Activated CD8-positive, alpha-beta T cell treated with anti-CD3 and anti-CD28 coated beads, Interleukin-2, amount 10 ng/mL, durations not matched to agents 7 days and 5 days (primary cell): ENCODE results near the gene SPINDOC. TPM values are rescaled to one million over a fixed set of nuclear protein-coding genes. Genes with fewer than 3 reads are reported as not detected.
"Not testable (repeated sequence)": the region's sequence is repeated elsewhere in the genome, so short reads cannot be mapped to it uniquely, and the experiment has no call there.

Experiments used
- ATAC-seq: fragments of 150-1000 bp; cut with Tn5 transposase; one replicate; pipeline ENCODE4 v1.10.0; 2021; ENCODE audit warnings: moderate library complexity
- CTCF ChIA-PET: fragments of 350-600 bp; sonication (Branson Sonifier 250); formaldehyde crosslinking; loops from one replicate; lab custom pipeline; 2021; ENCODE audit warnings: antibody characterized with exemption; lab: Charles Lee
- POLR2A ChIA-PET: fragments of 350-600 bp; sonication (Branson Sonifier 250); formaldehyde crosslinking; loops from one replicate; lab custom pipeline; 2021; ENCODE audit warnings: antibody characterized with exemption; lab: Charles Lee
- DNase-seq: peaks from one replicate; pipeline ENCODE4 v3.0.0-alpha.2; 2020
- H3K27ac Mint-ChIP-seq: one replicate; pipeline ENCODE4 v1.8.0; 2021; ENCODE audit warnings: mild to moderate bottlenecking, mixed read lengths
- H3K27me3 Mint-ChIP-seq: one replicate; pipeline ENCODE4 v1.8.0; 2021; ENCODE audit warnings: low read depth, mixed read lengths
- H3K36me3 Mint-ChIP-seq: one replicate; pipeline ENCODE4 v1.8.0; 2021; ENCODE audit warnings: low read depth, mixed read lengths
- H3K4me1 Mint-ChIP-seq: one replicate; pipeline ENCODE4 v1.8.0; 2021; ENCODE audit warnings: low read depth, mixed read lengths
- H3K4me3 Mint-ChIP-seq: one replicate; pipeline ENCODE4 v1.8.0; 2021; ENCODE audit warnings: mild to moderate bottlenecking, mixed read lengths
- H3K9me3 Mint-ChIP-seq: one replicate; pipeline ENCODE4 v1.8.0; 2022; ENCODE audit warnings: mixed read lengths; ENCODE audit not compliant: insufficient read depth
- total RNA-seq, 2 experiments: library from RNA; stranded (reverse); gene quantifications; one replicate each; pipeline ENCODE4 v1.2.3, GENCODE V29; 2021

The SPINDOC gene
- total RNA-seq, 2 experiments from 2014 or later = 49.1 to 50.4 TPM

GRCh38 chr11:63769042-63769713 is 44.1 kb upstream of the SPINDOC start:
- POLR2A ChIA-PET = interaction anchor here (2.4 kb wide), 1 partner anchor 88 kb away, joined by 6 read pairs; the partner anchor contains the start of gene RTN3
- Mint-ChIP-seq H3K9me3 (no peaks in the 10 kb centered on the region), H3K27me3 (peaks cover 30% of the 10 kb centered on the region), H3K4me1 (peaks cover 15% of the 10 kb centered on the region), H3K4me3 (no peak overlapping the region), H3K27ac (no peak overlapping the region), H3K36me3 (no peaks in the 10 kb centered on the region)
- ATAC-seq = peak; percentile 54
- CTCF ChIA-PET = interaction anchor here (0.7 to 3.5 kb wide), 6 partner anchors 10 to 183 kb away, joined by 3 to 30 read pairs (median 4); no protein-coding TSS in a partner anchor
- peak; percentile 32 for DNase-seq

- ChIA-PET POLR2A (interaction anchor here (2.4 kb wide), 1 partner anchor 89 kb away, joined by 6 read pairs; the partner anchor contains the start of gene RTN3), CTCF (interaction anchor here (3.5 kb wide), 1 partner anchor 176 kb away, joined by 30 read pairs; no protein-coding TSS in a partner anchor)
- DNase-seq (no peak), ATAC-seq (no peak)
- Mint-ChIP-seq H3K4me3 (peak overlapping the region; percentile 50), H3K9me3 (no peaks in the 10 kb centered on the region), H3K27ac (no peak overlapping the region), H3K36me3 (no peaks in the 10 kb centered on the region), H3K4me1 (peaks cover 15% of the 10 kb centered on the region), H3K27me3 (peaks cover 31% of the 10 kb centered on the region)
These were observed 43.4 kb upstream of the SPINDOC start for GRCh38 chr11:63769714-63770455.

GRCh38 chr11:63770763-63771162 is 42.5 kb upstream of the SPINDOC start:
- CTCF ChIA-PET = no interaction called here
- Mint-ChIP-seq H3K36me3 (no peaks in the 10 kb centered on the region), H3K9me3 (no peaks in the 10 kb centered on the region), H3K27me3 (peaks cover 36% of the 10 kb centered on the region), H3K27ac (no peak overlapping the region), H3K4me1 (peaks cover 15% of the 10 kb centered on the region), H3K4me3 (no peak overlapping the region)
- POLR2A ChIA-PET = no interaction called here
- no peak for DNase-seq
- ATAC-seq = no peak

GRCh38 chr11:63771741-63772318 is 41.4 kb upstream of the SPINDOC start:
- DNase-seq, CTCF ChIA-PET, POLR2A ChIA-PET, H3K36me3 Mint-ChIP-seq, ATAC-seq, H3K9me3 Mint-ChIP-seq, H3K4me3 Mint-ChIP-seq, H3K27ac Mint-ChIP-seq: not testable (repeated sequence)
- Mint-ChIP-seq H3K27me3 (peaks cover 38% of the 10 kb centered on the region), H3K4me1 (peaks cover 12% of the 10 kb centered on the region)

GRCh38 chr11:63775191-63775590 is 38.1 kb upstream of the SPINDOC start:
- ATAC-seq (no peak), DNase-seq (no peak)
- Mint-ChIP-seq H3K4me3 (no peak overlapping the region), H3K4me1 (no peaks in the 10 kb centered on the region), H3K9me3 (no peaks in the 10 kb centered on the region), H3K27me3 (peaks cover 40% of the 10 kb centered on the region), H3K36me3 (no peaks in the 10 kb centered on the region), H3K27ac (no peak overlapping the region)
- ChIA-PET POLR2A (no interaction called here), CTCF (no interaction called here)

- no peak overlapping the region for H3K4me3 Mint-ChIP-seq
- H3K27ac Mint-ChIP-seq = no peak overlapping the region
- peaks cover 16% of the 10 kb centered on the region for H3K27me3 Mint-ChIP-seq
- no peak for DNase-seq
- POLR2A ChIA-PET = no interaction called here
- CTCF ChIA-PET = interaction anchor here (0.7 to 2.5 kb wide), 2 partner anchors 11 kb away, joined by 3 to 11 read pairs; partner anchors contain the start of gene ZFTA
- ATAC-seq = no peak
- H3K9me3 Mint-ChIP-seq = no peaks in the 10 kb centered on the region
- no peaks in the 10 kb centered on the region for H3K4me1 Mint-ChIP-seq
- no peaks in the 10 kb centered on the region for H3K36me3 Mint-ChIP-seq
These were observed 34.2 kb upstream of the SPINDOC start for GRCh38 chr11:63779039-63779438.

GRCh38 chr11:63782749-63783148 is 30.5 kb upstream of the SPINDOC start:
- ChIA-PET POLR2A (no interaction called here), CTCF (interaction anchor here (1.2 kb wide), 1 partner anchor 14 kb away, joined by 3 read pairs; the partner anchor contains the start of gene ZFTA)
- Mint-ChIP-seq H3K27ac (no peak overlapping the region), H3K27me3 (peaks cover 14% of the 10 kb centered on the region), H3K4me1 (no peaks in the 10 kb centered on the region), H3K9me3 (no peaks in the 10 kb centered on the region), H3K36me3 (no peaks in the 10 kb centered on the region), H3K4me3 (no peak overlapping the region)
- DNase-seq (no peak), ATAC-seq (no peak)

GRCh38 chr11:63783925-63784592 is 29.2 kb upstream of the SPINDOC start:
- ChIA-PET POLR2A (no interaction called here), CTCF (interaction anchor here (0.5 to 1.2 kb wide), 2 partner anchors 15 to 166 kb away, joined by 3 read pairs; partner anchors contain the start of gene ZFTA)
- Mint-ChIP-seq H3K27me3 (peaks cover 12% of the 10 kb centered on the region), H3K27ac (no peak overlapping the region), H3K9me3 (no peaks in the 10 kb centered on the region), H3K4me1 (no peaks in the 10 kb centered on the region), H3K36me3 (no peaks in the 10 kb centered on the region), H3K4me3 (no peak overlapping the region)
- DNase-seq = no peak
- ATAC-seq = no peak

GRCh38 chr11:63785823-63786222 is 27.4 kb upstream of the SPINDOC start:
- peaks cover 10% of the 10 kb centered on the region for H3K27me3 Mint-ChIP-seq
- H3K4me3 Mint-ChIP-seq = no peak overlapping the region
- peaks cover under 1% of the 10 kb centered on the region for H3K9me3 Mint-ChIP-seq
- DNase-seq = no peak
- no peak for ATAC-seq
- no peaks in the 10 kb centered on the region for H3K36me3 Mint-ChIP-seq
- ChIA-PET POLR2A (no interaction called here), CTCF (interaction anchor here (1.2 kb wide), 1 partner anchor 48 kb away, joined by 4 read pairs; no protein-coding TSS in a partner anchor)
- H3K27ac Mint-ChIP-seq = no peak overlapping the region
- H3K4me1 Mint-ChIP-seq = no peaks in the 10 kb centered on the region

GRCh38 chr11:63791495-63792167 is 21.6 kb upstream of the SPINDOC start:
- no peaks in the 10 kb centered on the region for H3K27me3 Mint-ChIP-seq
- peaks cover 3% of the 10 kb centered on the region for H3K36me3 Mint-ChIP-seq
- no peak for ATAC-seq
- H3K27ac Mint-ChIP-seq = no peak overlapping the region
- POLR2A ChIA-PET = no interaction called here
- CTCF ChIA-PET = no interaction called here
- no peak for DNase-seq
- H3K4me1 Mint-ChIP-seq = no peaks in the 10 kb centered on the region
- H3K4me3 Mint-ChIP-seq = no peak overlapping the region
- H3K9me3 Mint-ChIP-seq = peaks cover 10% of the 10 kb centered on the region

GRCh38 chr11:63793161-63793560 is 20.1 kb upstream of the SPINDOC start:
- ChIA-PET POLR2A (no interaction called here), CTCF (no interaction called here)
- ATAC-seq (no peak), DNase-seq (no peak)
- no peak overlapping the region for H3K4me3 Mint-ChIP-seq
- no peaks in the 10 kb centered on the region for H3K27me3 Mint-ChIP-seq
- peaks cover 3% of the 10 kb centered on the region for H3K36me3 Mint-ChIP-seq
- peaks cover 10% of the 10 kb centered on the region for H3K9me3 Mint-ChIP-seq
- no peak overlapping the region for H3K27ac Mint-ChIP-seq
- H3K4me1 Mint-ChIP-seq = no peaks in the 10 kb centered on the region
